IMR-90 (cell line): ENCODE results near the gene PCBP1. TPM values are rescaled to one million over a fixed set of nuclear protein-coding genes. Genes with fewer than 3 reads are reported as not detected.

Experiments used
- ATAC-seq: fragments of 200-7000 bp; cut with Tn5 transposase; 2 replicates; pipeline ENCODE4 v1.9.1; 2020; ENCODE audit warnings: low read depth, mild to moderate bottlenecking, moderate library complexity
- BruUV-seq: library from RNA; stranded (reverse); fragments of 400-500 nt; replicated peaks from 2 replicates; lab custom pipeline; 2021; lab: Mats Ljungman, UMichigan
- CTCF ChIA-PET: fragments of 300-600 bp; formaldehyde crosslinking; extraction: SDS; loops from one replicate; lab custom pipeline; 2021; ENCODE audit warnings: antibody characterized with exemption; lab: Yijun Ruan, JAX
- POLR2A ChIA-PET: fragments of 300-600 bp; sonication (Branson Sonifier 250); formaldehyde crosslinking; loops from one replicate; lab custom pipeline; 2022; ENCODE audit warnings: antibody characterized with exemption; ENCODE audit not compliant: unreplicated experiment; lab: Charles Lee
- DNase-seq: peaks from one replicate; pipeline ENCODE4 v3.0.0; 2013
- H2AFZ ChIP-seq: replicated peaks from 2 replicates; pipeline ENCODE3; 2013; ENCODE audit warnings: low read length, mild to moderate bottlenecking; ENCODE audit not compliant: poor library complexity
- H2AK5ac ChIP-seq: 2 replicates; pipeline ENCODE4 v1.6.1; 2013; ENCODE audit warnings: low read depth, low read length, inconsistent platforms
- H2AK9ac ChIP-seq: replicated peaks from 2 replicates; pipeline ENCODE3; 2013; ENCODE audit warnings: mild to moderate bottlenecking, low read depth, low read length, moderate library complexity; ENCODE audit not compliant: poor library complexity
- H2BK120ac ChIP-seq: 2 replicates; pipeline ENCODE4 v1.6.1; 2013; ENCODE audit warnings: low read depth, low read length, inconsistent platforms
- H2BK15ac ChIP-seq: 3 replicates; pipeline ENCODE4 v1.6.1; 2013; ENCODE audit warnings: low read depth, low read length, inconsistent platforms
- H2BK20ac ChIP-seq: 2 replicates; pipeline ENCODE4 v1.6.1; 2013; ENCODE audit warnings: low read depth, mild to moderate bottlenecking, inconsistent platforms, low read length, moderate library complexity
- H2BK5ac ChIP-seq: 2 replicates; pipeline ENCODE4 v1.6.1; 2013; ENCODE audit warnings: mild to moderate bottlenecking, low read depth, low read length, inconsistent platforms; ENCODE audit not compliant: poor library complexity, severe bottlenecking
- H3K14ac ChIP-seq: replicated peaks from 2 replicates; pipeline ENCODE4 v1.6.1; 2013; ENCODE audit warnings: low read depth, low read length, inconsistent platforms
- H3K18ac ChIP-seq: 2 replicates; pipeline ENCODE4 v1.6.1; 2013; ENCODE audit warnings: low read depth, low read length, control low read depth
- H3K23ac ChIP-seq: 2 replicates; pipeline ENCODE4 v1.6.1; 2013; ENCODE audit warnings: low read depth, low read length, inconsistent platforms
- H3K27ac ChIP-seq: 2 replicates; pipeline ENCODE4 v1.5.1; 2013; ENCODE audit warnings: mild to moderate bottlenecking, control low read depth, low read length; ENCODE audit not compliant: insufficient read depth
- H3K27me3 ChIP-seq: 2 replicates; pipeline ENCODE4 v1.6.1; 2013; ENCODE audit warnings: low read length; ENCODE audit not compliant: control insufficient read depth, insufficient read depth
- H3K36me3 ChIP-seq: 2 replicates; pipeline ENCODE4 v1.6.1; 2013; ENCODE audit warnings: low read length, mixed read lengths; ENCODE audit not compliant: control insufficient read depth, insufficient read depth
- H3K4ac ChIP-seq: 2 replicates; pipeline ENCODE4 v1.6.1; 2013; ENCODE audit warnings: low read depth, low read length, inconsistent platforms
- H3K4me1 ChIP-seq: 2 replicates; pipeline ENCODE4 v1.6.1; 2013; ENCODE audit warnings: low read length, mixed read lengths; ENCODE audit not compliant: control insufficient read depth, insufficient read depth
- H3K4me2 ChIP-seq: 2 replicates; pipeline ENCODE4 v1.6.1; 2013; ENCODE audit warnings: low read depth, mild to moderate bottlenecking, control low read depth, low read length, moderate library complexity
- H3K4me3 ChIP-seq: 2 replicates; pipeline ENCODE4 v1.5.1; 2013; ENCODE audit warnings: low read depth, mild to moderate bottlenecking, control low read depth, low read length, moderate library complexity; ENCODE audit not compliant: insufficient read depth
- H3K56ac ChIP-seq: 2 replicates; pipeline ENCODE4 v1.6.1; 2013; ENCODE audit warnings: low read length, inconsistent platforms; ENCODE audit not compliant: insufficient read depth; ENCODE audit errors: extremely low read depth
- H3K79me1 ChIP-seq, 2 experiments: 2 replicates each; pipeline ENCODE4 v1.6.1; 2013; ENCODE audit warnings: low read length in 2 of 2, inconsistent platforms in 1 of 2, low read depth in 1 of 2
- H3K9ac ChIP-seq: 2 replicates; pipeline ENCODE4 v1.6.1; 2013; ENCODE audit warnings: low read depth, low read length, control low read depth
- H3K9me1 ChIP-seq: 2 replicates; pipeline ENCODE4 v1.6.1; 2013; ENCODE audit warnings: low read length, inconsistent platforms; ENCODE audit not compliant: insufficient read depth
- H3K9me3 ChIP-seq: 2 replicates; pipeline ENCODE4 v1.6.1; 2013; ENCODE audit warnings: low read length; ENCODE audit not compliant: control insufficient read depth, insufficient read depth
- H4K20me1 ChIP-seq: 2 replicates; pipeline ENCODE4 v1.6.1; 2013; ENCODE audit warnings: low read length, inconsistent platforms; ENCODE audit not compliant: insufficient read depth
- H4K5ac ChIP-seq: 2 replicates; pipeline ENCODE4 v1.6.1; 2013; ENCODE audit warnings: mild to moderate bottlenecking, low read depth, low read length, control low read depth
- H4K8ac ChIP-seq, 2 experiments: 2 replicates each; pipeline ENCODE4 v1.6.1; 2013; ENCODE audit warnings: low read depth in 2 of 2, low read length in 2 of 2, control low read depth in 1 of 2, inconsistent platforms in 1 of 2
- H4K91ac ChIP-seq: 2 replicates; pipeline ENCODE4 v1.6.1; 2013; ENCODE audit warnings: low read depth, low read length, inconsistent platforms; ENCODE audit not compliant: insufficient read depth
- CEBPB ChIP-seq: IDR thresholded peaks from 2 replicates; pipeline ENCODE4 v1.6.1; 2012; ENCODE audit warnings: low read depth, low read length, improper control_type of control experiment
- FOS ChIP-seq: fragments of 150-350 bp; IDR thresholded peaks from 2 replicates; pipeline ENCODE4 v1.6.1; 2016; ENCODE audit warnings: low read depth, low read length
- MAFK ChIP-seq: IDR thresholded peaks from 2 replicates; pipeline ENCODE4 v1.6.1; 2012; ENCODE audit warnings: low read depth, low read length, improper control_type of control experiment
- MAZ ChIP-seq: IDR thresholded peaks from 2 replicates; pipeline ENCODE4 v1.6.1; 2012; ENCODE audit warnings: low read depth, mild to moderate bottlenecking, low read length, improper control_type of control experiment, moderate library complexity, borderline replicate concordance
- NFE2L2 ChIP-seq: fragments of 150-350 bp; IDR thresholded peaks from 2 replicates; pipeline ENCODE4 v1.6.1; 2016; ENCODE audit warnings: low read depth, mild to moderate bottlenecking, low read length
- POLR2A ChIP-seq: IDR thresholded peaks from 2 replicates; pipeline ENCODE4 v1.6.1; 2012; ENCODE audit warnings: mild to moderate bottlenecking, low read depth, low read length
- RAD21 ChIP-seq: IDR thresholded peaks from 2 replicates; pipeline ENCODE4 v1.6.1; 2012; ENCODE audit warnings: low read length, improper control_type of control experiment
- RFX5 ChIP-seq: IDR thresholded peaks from 2 replicates; pipeline ENCODE4 v1.8.0; 2012; ENCODE audit warnings: low read depth, mild to moderate bottlenecking, low read length, moderate library complexity
- SMC3 ChIP-seq: fragments of 150-350 bp; IDR thresholded peaks from 2 replicates; pipeline ENCODE4 v1.6.1; 2016; ENCODE audit warnings: low read depth, mild to moderate bottlenecking, antibody characterized with exemption, low read length, moderate library complexity
- WGBS, 2 experiments: methylation state at CpG; one replicate each; pipeline versions ENCODE4 v1.1.5 to v1.1.7; 2013; ENCODE audit warnings: missing lambda C conversion rate in 2 of 2; ENCODE audit not compliant: insufficient read length in 1 of 2; ENCODE audit errors: extremely low coverage in 2 of 2; 5-methylcytosine and 5-hydroxymethylcytosine counted together
- dilution Hi-C: fragments of 300-500 bp; cut with HindIII; formaldehyde crosslinking; loops from one replicate; pipeline ENCODE4 v1.14.3; 2018; ENCODE audit warnings: low sequenced_read_pairs; ENCODE audit not compliant: unreplicated experiment
- in situ Hi-C: fragments of 300-500 bp; cut with MboI; formaldehyde crosslinking; loops from 3 replicates; pipeline ENCODE4 v1.14.3; 2019; ENCODE audit warnings: low sequenced_read_pairs, inconsistent platforms, mixed read lengths
- intact Hi-C: fragments of 100-400 bp; cut with micrococcal nuclease; formaldehyde crosslinking; loops from 2 replicates; pipeline ENCODE4 v1.10.0; 2022
- polyA plus RNA-seq, 3 experiments: library from polyadenylated mRNA; depleted of rRNA; stranded (reverse); fragments of >200 nt; gene quantifications; 2 replicates each; pipeline ENCODE4 v1.2.3, GENCODE V29; 2012; ENCODE audit warnings: low replicate concordance in 1 of 3
- total RNA-seq: library from RNA; depleted of rRNA; stranded (reverse); fragments of >200 nt; gene quantifications from 2 replicates; pipeline ENCODE4 v1.2.3, GENCODE V29; 2012
- TF ChIP-seq, protein P1 (sequence below): fragments of 150-350 bp; IDR thresholded peaks from 2 replicates; pipeline ENCODE4 v1.6.1; 2016; ENCODE audit warnings: low read depth, mild to moderate bottlenecking, low read length, moderate library complexity, borderline replicate concordance
- TF ChIP-seq, protein P2 (sequence below): fragments of 150-350 bp; IDR thresholded peaks from 2 replicates; pipeline ENCODE4 v1.6.1; 2017; ENCODE audit warnings: mild to moderate bottlenecking, antibody characterized with exemption, low read length, low read depth
- TF ChIP-seq, protein P3 (sequence below): conservative IDR thresholded peaks from 2 replicates; pipeline ENCODE4 v1.5.1; 2012; ENCODE audit warnings: mild to moderate bottlenecking, low read depth, low read length, improper control_type of control experiment

The PCBP1 gene
- total and polyA plus RNA-seq, 2 of the 4 experiments (the other 2 are of a cell fraction): 33.7 to 166 TPM

DNA sequence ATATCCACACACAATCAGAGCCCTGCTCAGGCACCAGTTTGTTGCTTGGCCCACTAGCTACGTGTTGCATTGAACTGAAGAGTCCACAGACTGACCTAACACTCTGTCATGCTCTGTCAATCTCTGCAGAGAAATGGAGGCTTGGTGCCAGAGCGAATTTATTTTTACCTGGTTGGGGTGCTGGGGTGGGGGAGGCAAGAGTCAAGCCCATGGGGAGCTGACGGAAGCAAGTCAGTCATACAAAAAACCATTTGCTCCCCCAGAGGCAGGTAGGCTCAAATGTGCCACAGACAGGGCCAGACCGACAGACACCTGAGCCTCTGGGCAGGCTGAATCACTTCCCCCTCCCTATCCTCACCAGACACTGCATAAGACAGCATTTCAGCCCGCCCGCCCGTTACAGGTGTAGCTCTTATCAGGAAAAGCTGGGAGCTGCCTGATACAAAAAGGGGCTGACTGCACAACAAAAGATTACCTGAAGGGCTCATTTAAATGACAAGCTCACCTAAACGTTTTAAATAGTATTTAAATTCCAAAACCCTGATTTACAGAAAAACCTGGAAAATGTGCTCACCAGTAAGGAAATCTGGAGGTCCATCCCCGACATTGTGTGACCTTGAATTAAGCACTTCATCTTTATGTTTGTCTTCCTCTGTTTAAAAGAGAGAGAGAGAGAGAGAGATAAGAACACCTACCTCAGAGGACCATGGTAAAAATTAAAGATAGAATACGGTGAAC lies 2.1 kb upstream of the PCBP1 start:
- no peak overlapping the region for H3K56ac ChIP-seq
- peaks cover 13% of the 10 kb centered on the region for H3K9me1 ChIP-seq
- WGBS, 2 experiments: 67% methylated on average over 2 of the region's 10 CpGs; no CpG with 5 or more reads in 1 of the 2 experiments
- BruUV-seq: no TSS peak
- peak overlapping the region; percentile 97 for H2BK15ac ChIP-seq
- no peak overlapping the region; the same call in 1 of the 2 replicates for H3K4me2 ChIP-seq
- peak overlapping the region; percentile 56 for H3K14ac ChIP-seq
- ATAC-seq (no peak), DNase-seq (no peak)
- peaks cover 31% of the 10 kb centered on the region for H3K36me3 ChIP-seq
- H4K20me1 ChIP-seq: peaks cover 10% of the 10 kb centered on the region
- TF ChIP-seq RAD21 (no peak), SMC3 (no peak), NFE2L2 (no peak), MAZ (no peak), POLR2A (no peak), RFX5 (no peak), CEBPB (no peak), MAFK (no peak), FOS (no peak)
- TF ChIP-seq, protein P1, sequence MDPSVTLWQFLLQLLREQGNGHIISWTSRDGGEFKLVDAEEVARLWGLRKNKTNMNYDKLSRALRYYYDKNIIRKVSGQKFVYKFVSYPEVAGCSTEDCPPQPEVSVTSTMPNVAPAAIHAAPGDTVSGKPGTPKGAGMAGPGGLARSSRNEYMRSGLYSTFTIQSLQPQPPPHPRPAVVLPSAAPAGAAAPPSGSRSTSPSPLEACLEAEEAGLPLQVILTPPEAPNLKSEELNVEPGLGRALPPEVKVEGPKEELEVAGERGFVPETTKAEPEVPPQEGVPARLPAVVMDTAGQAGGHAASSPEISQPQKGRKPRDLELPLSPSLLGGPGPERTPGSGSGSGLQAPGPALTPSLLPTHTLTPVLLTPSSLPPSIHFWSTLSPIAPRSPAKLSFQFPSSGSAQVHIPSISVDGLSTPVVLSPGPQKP: no peak
- TF ChIP-seq, protein P2, sequence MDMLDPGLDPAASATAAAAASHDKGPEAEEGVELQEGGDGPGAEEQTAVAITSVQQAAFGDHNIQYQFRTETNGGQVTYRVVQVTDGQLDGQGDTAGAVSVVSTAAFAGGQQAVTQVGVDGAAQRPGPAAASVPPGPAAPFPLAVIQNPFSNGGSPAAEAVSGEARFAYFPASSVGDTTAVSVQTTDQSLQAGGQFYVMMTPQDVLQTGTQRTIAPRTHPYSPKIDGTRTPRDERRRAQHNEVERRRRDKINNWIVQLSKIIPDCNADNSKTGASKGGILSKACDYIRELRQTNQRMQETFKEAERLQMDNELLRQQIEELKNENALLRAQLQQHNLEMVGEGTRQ: no peak
- TF ChIP-seq, protein P3, sequence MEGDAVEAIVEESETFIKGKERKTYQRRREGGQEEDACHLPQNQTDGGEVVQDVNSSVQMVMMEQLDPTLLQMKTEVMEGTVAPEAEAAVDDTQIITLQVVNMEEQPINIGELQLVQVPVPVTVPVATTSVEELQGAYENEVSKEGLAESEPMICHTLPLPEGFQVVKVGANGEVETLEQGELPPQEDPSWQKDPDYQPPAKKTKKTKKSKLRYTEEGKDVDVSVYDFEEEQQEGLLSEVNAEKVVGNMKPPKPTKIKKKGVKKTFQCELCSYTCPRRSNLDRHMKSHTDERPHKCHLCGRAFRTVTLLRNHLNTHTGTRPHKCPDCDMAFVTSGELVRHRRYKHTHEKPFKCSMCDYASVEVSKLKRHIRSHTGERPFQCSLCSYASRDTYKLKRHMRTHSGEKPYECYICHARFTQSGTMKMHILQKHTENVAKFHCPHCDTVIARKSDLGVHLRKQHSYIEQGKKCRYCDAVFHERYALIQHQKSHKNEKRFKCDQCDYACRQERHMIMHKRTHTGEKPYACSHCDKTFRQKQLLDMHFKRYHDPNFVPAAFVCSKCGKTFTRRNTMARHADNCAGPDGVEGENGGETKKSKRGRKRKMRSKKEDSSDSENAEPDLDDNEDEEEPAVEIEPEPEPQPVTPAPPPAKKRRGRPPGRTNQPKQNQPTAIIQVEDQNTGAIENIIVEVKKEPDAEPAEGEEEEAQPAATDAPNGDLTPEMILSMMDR: no peak
- H2BK120ac ChIP-seq: peak overlapping the region; percentile 93; the same call in 1 of the 2 replicates
- H3K27ac ChIP-seq: peak overlapping the region; percentile 100; the same call in 1 of the 2 replicates
- CTCF ChIA-PET: no interaction called here
- no peaks in the 10 kb centered on the region for H3K27me3 ChIP-seq
- peak overlapping the region; percentile 34 for H2AK9ac ChIP-seq
- peak overlapping the region; percentile 100 for H4K5ac ChIP-seq
- peak overlapping the region; percentile 27 for H2AFZ ChIP-seq
- H3K4ac ChIP-seq: peak overlapping the region; percentile 99
- H3K4me1 ChIP-seq: peaks cover 6% of the 10 kb centered on the region
- H3K4me3 ChIP-seq: no peak overlapping the region
- H2BK5ac ChIP-seq: peak overlapping the region; percentile 99
- H4K8ac ChIP-seq: peak overlapping the region; percentile 100
- in situ Hi-C loops (no loop called here), intact Hi-C loops (loop anchor here (5.0 to 10.0 kb wide), 2 partner anchors 162 to 360 kb away; partner anchors contain the start of gene TIA1), dilution Hi-C loops (no loop called here)
- peak overlapping the region; percentile 61 for H2AK5ac ChIP-seq
- peak overlapping the region; percentile 23; the same call in 1 of the 2 replicates for H3K9ac ChIP-seq
- POLR2A ChIA-PET: no interaction called here
- peak overlapping the region; percentile 100 for H4K91ac ChIP-seq
- peak overlapping the region; percentile 98; the same call in 1 of the 2 replicates for H3K23ac ChIP-seq
- peaks cover 18 to 47% of the 10 kb centered on the region in 2 experiments for H3K79me1 ChIP-seq
- peak overlapping the region; percentile 37 for H2BK20ac ChIP-seq
- peak overlapping the region; percentile 99 for H3K18ac ChIP-seq
- no peaks in the 10 kb centered on the region for H3K9me3 ChIP-seq
